H1 (cell line): ENCODE results near the gene MED10. TPM values are rescaled to one million over a fixed set of nuclear protein-coding genes. Genes with fewer than 3 reads are reported as not detected.
A peak's percentile ranks its signal among the peaks of the same experiment; 100 is the strongest.

ENCODE experiments used
- CTCF ChIA-PET: fragments of 300-600 bp; sonication (Branson Sonifier 250); formaldehyde crosslinking; loops from one replicate; lab custom pipeline; 2021; ENCODE audit not compliant: partially characterized antibody; lab: Charles Lee
- POLR2A ChIA-PET: fragments of 300-600 bp; sonication (Branson Sonifier 250); formaldehyde crosslinking; loops from one replicate; lab custom pipeline; 2021; ENCODE audit warnings: inconsistent platforms; ENCODE audit not compliant: partially characterized antibody; lab: Charles Lee
- DNase-seq, 2 experiments: peaks; one replicate each; pipeline versions ENCODE4 v3.0.0 to v3.0.0-alpha.2; 2010 to 2022; ENCODE audit warnings: low spot score in 2 of 2, low read depth in 1 of 2, mixed read lengths in 1 of 2
- FAIRE-seq: peaks from 2 replicates; lab custom pipeline; 2011; peaks lifted over from hg19 to GRCh38; lab: Jason Lieb, UNC
- H2AFZ ChIP-seq: 2 replicates; pipeline ENCODE4 v1.8.1; 2012; ENCODE audit warnings: low read length, inconsistent platforms
- H2AK5ac ChIP-seq: 2 replicates; pipeline ENCODE4 v1.6.1; 2013; ENCODE audit warnings: low read depth, low read length
- H2BK120ac ChIP-seq: replicated peaks from 2 replicates; pipeline ENCODE3; 2013; ENCODE audit warnings: low read depth, low read length, inconsistent platforms
- H2BK12ac ChIP-seq: 2 replicates; pipeline ENCODE4 v1.6.1; 2013; ENCODE audit warnings: low read depth, low read length
- H2BK15ac ChIP-seq: 2 replicates; pipeline ENCODE4 v1.6.1; 2013; ENCODE audit warnings: low read length
- H2BK20ac ChIP-seq: 2 replicates; pipeline ENCODE4 v1.6.1; 2013; ENCODE audit warnings: low read length
- H2BK5ac ChIP-seq: 2 replicates; pipeline ENCODE4 v1.6.1; 2013; ENCODE audit warnings: low read depth, low read length
- H3K14ac ChIP-seq: 2 replicates; pipeline ENCODE4 v1.6.1; 2013; ENCODE audit warnings: inconsistent platforms; ENCODE audit not compliant: insufficient read length
- H3K18ac ChIP-seq: 2 replicates; pipeline ENCODE4 v1.6.1; 2013; ENCODE audit warnings: low read length; ENCODE audit errors: extremely low read depth
- H3K23ac ChIP-seq: 2 replicates; pipeline ENCODE4 v1.6.1; 2013; ENCODE audit warnings: inconsistent platforms; ENCODE audit not compliant: insufficient read length
- H3K23me2 ChIP-seq: 2 replicates; pipeline ENCODE4 v1.6.1; 2013; ENCODE audit warnings: low read depth, low read length
- H3K27ac ChIP-seq: 2 replicates; pipeline ENCODE4 v1.6.1; 2011; ENCODE audit warnings: low read depth, low read length, inconsistent platforms
- H3K27me3 ChIP-seq, 4 experiments: replicated peaks in 1 of 4; 1 replicate in 1 of 4; 2 replicates in 3 of 4; pipeline versions ENCODE4 v1.6.1 to v1.8.1; 2011 to 2013; ENCODE audit warnings: low read length in 3 of 4, mild to moderate bottlenecking in 3 of 4, inconsistent platforms in 2 of 4, mixed read lengths in 2 of 4, moderate library complexity in 1 of 4; ENCODE audit not compliant: control insufficient read depth in 3 of 4, insufficient read depth in 3 of 4; ENCODE audit errors: extremely low read depth in 1 of 4
- H3K36me3 ChIP-seq, 4 experiments: 2 replicates each; pipeline versions ENCODE4 v1.6.1 to v1.8.1; 2011 to 2013; ENCODE audit warnings: mild to moderate bottlenecking in 4 of 4, low read length in 3 of 4, moderate library complexity in 2 of 4, control low read depth in 1 of 4, inconsistent platforms in 1 of 4; ENCODE audit not compliant: insufficient read depth in 4 of 4, control insufficient read depth in 2 of 4
- H3K4ac ChIP-seq: replicated peaks from 2 replicates; pipeline ENCODE3; 2013; ENCODE audit warnings: low read length, low read depth, mixed read lengths, inconsistent platforms; ENCODE audit not compliant: insufficient read length
- H3K4me1 ChIP-seq, 4 experiments: replicated peaks in 1 of 4; 1 replicate in 1 of 4; 2 replicates in 3 of 4; pipeline versions ENCODE4 v1.6.1 to v1.8.1; 2011 to 2013; ENCODE audit warnings: low read length in 3 of 4, inconsistent platforms in 2 of 4, mixed read lengths in 1 of 4; ENCODE audit not compliant: insufficient read depth in 4 of 4, control insufficient read depth in 3 of 4
- H3K4me2 ChIP-seq, 2 experiments: 2 replicates each; pipeline versions ENCODE4 v1.6.1 to v1.8.1; 2011 to 2013; ENCODE audit warnings: low read depth in 2 of 2, low read length in 2 of 2, control low read depth in 1 of 2, inconsistent platforms in 1 of 2, mild to moderate bottlenecking in 1 of 2; ENCODE audit not compliant: insufficient read depth in 1 of 2
- H3K4me3 ChIP-seq, 4 experiments: fragments of 200-600, 300-600 bp in 1 of 4; sonication (generic), shearing (Covaris generic), sonication (Bioruptor Twin) in 1 of 4; 2 replicates each; pipeline versions ENCODE4 v1.5.1 to v1.8.1; 2011 to 2016; ENCODE audit warnings: low read length in 4 of 4, low read depth in 3 of 4, control low read depth in 2 of 4, inconsistent platforms in 2 of 4, mild to moderate bottlenecking in 2 of 4, mixed read lengths in 1 of 4, moderate library complexity in 1 of 4; ENCODE audit not compliant: insufficient read depth in 2 of 4; ENCODE audit errors: extremely low read depth in 1 of 4
- H3K56ac ChIP-seq: replicated peaks from 2 replicates; pipeline ENCODE3; 2013; ENCODE audit warnings: low read depth, mild to moderate bottlenecking, mixed read lengths, low read length, inconsistent platforms; ENCODE audit not compliant: insufficient read length
- H3K79me1 ChIP-seq: 2 replicates; pipeline ENCODE4 v1.6.1; 2013; ENCODE audit warnings: low read depth, low read length, control low read depth
- H3K79me2 ChIP-seq, 2 experiments: 2 replicates each; pipeline versions ENCODE4 v1.6.1 to v1.8.1; 2012 to 2013; ENCODE audit warnings: low read length in 2 of 2, mild to moderate bottlenecking in 2 of 2, inconsistent platforms in 1 of 2; ENCODE audit not compliant: insufficient read depth in 2 of 2, control insufficient read depth in 1 of 2
- H3K9ac ChIP-seq, 4 experiments: replicated peaks in 1 of 4; 1 replicate in 1 of 4; 2 replicates in 3 of 4; pipeline versions ENCODE4 v1.6.1 to v1.8.1; 2011 to 2013; ENCODE audit warnings: low read depth in 3 of 4, low read length in 3 of 4, control low read depth in 2 of 4, mild to moderate bottlenecking in 2 of 4, moderate library complexity in 2 of 4, inconsistent platforms in 1 of 4; ENCODE audit errors: extremely low read depth in 1 of 4
- H3K9me3 ChIP-seq, 2 experiments: 2 replicates each; pipeline versions ENCODE4 v1.6.1 to v1.8.1; 2012 to 2013; ENCODE audit warnings: mild to moderate bottlenecking in 2 of 2, moderate library complexity in 2 of 2, control low read depth in 1 of 2, inconsistent platforms in 1 of 2, low read depth in 1 of 2, low read length in 1 of 2, mixed read lengths in 1 of 2; ENCODE audit not compliant: insufficient read depth in 2 of 2
- H4K20me1 ChIP-seq, 2 experiments: replicated peaks in 1 of 2; 2 replicates each; pipeline versions ENCODE3 to v1.8.1; 2011 to 2013; ENCODE audit warnings: inconsistent platforms in 2 of 2, low read length in 2 of 2, mild to moderate bottlenecking in 1 of 2; ENCODE audit not compliant: insufficient read depth in 2 of 2, control insufficient read depth in 1 of 2
- H4K5ac ChIP-seq: 2 replicates; pipeline ENCODE4 v1.6.1; 2013; ENCODE audit warnings: low read length, low read depth, mixed read lengths, inconsistent platforms; ENCODE audit not compliant: insufficient read length
- H4K8ac ChIP-seq: 2 replicates; pipeline ENCODE4 v1.8.0; 2013; ENCODE audit warnings: mild to moderate bottlenecking, moderate library complexity, low read length, inconsistent platforms; ENCODE audit not compliant: insufficient read depth; ENCODE audit errors: extremely low read depth
- H4K91ac ChIP-seq: replicated peaks from 2 replicates; pipeline ENCODE3; 2013; ENCODE audit warnings: low read length, mixed read lengths, inconsistent platforms; ENCODE audit not compliant: insufficient read length
- CBX5 ChIP-seq: fragments of 300-800, 300-1000 bp; sonication (generic); IDR thresholded peaks from 2 replicates; pipeline ENCODE4 v1.7.1; 2016; ENCODE audit warnings: antibody characterized with exemption, low read length, low read depth
- JUN ChIP-seq: IDR thresholded peaks from 2 replicates; pipeline ENCODE4 v1.6.1; 2011; ENCODE audit warnings: low read depth, mild to moderate bottlenecking, improper control_type of control experiment, low read length
- KDM1A ChIP-seq: fragments of 200-600, 300-600 bp; sonication (generic); IDR thresholded peaks from 2 replicates; pipeline ENCODE4 v1.7.1; 2016; ENCODE audit warnings: mild to moderate bottlenecking, low read length, borderline replicate concordance
- KDM5A ChIP-seq: fragments of 200-600 bp; IDR thresholded peaks from 2 replicates; pipeline ENCODE4 v1.7.1; 2012; ENCODE audit warnings: mild to moderate bottlenecking, low read length, inconsistent platforms, mixed read lengths
- NRF1 ChIP-seq: IDR thresholded peaks from 2 replicates; pipeline ENCODE4 v1.6.1; 2011; ENCODE audit warnings: mild to moderate bottlenecking, low read depth, low read length, improper control_type of control experiment
- POLR2AphosphoS5 ChIP-seq: IDR thresholded peaks from 2 replicates; pipeline ENCODE4 v1.6.1; 2011; ENCODE audit warnings: low read depth, low read length
- POU5F1 ChIP-seq: IDR thresholded peaks from 2 replicates; pipeline ENCODE4 v1.6.1; 2011; ENCODE audit warnings: low read depth, mild to moderate bottlenecking, low read length, moderate library complexity
- RFX5 ChIP-seq: IDR thresholded peaks from 2 replicates; pipeline ENCODE4 v1.6.1; 2011; ENCODE audit warnings: low read depth, low read length, improper control_type of control experiment, borderline replicate concordance
- SIN3A ChIP-seq, 2 experiments: IDR thresholded peaks in 1 of 2; conservative IDR thresholded peaks in 1 of 2; 2 replicates each; pipeline ENCODE4 v1.6.1; 2011 to 2012; ENCODE audit warnings: low read length in 2 of 2, improper control_type of control experiment in 1 of 2, low read depth in 1 of 2, mild to moderate bottlenecking in 1 of 2
- SRF ChIP-seq: IDR thresholded peaks from 2 replicates; pipeline ENCODE4 v1.6.1; 2011; ENCODE audit warnings: mild to moderate bottlenecking, low read depth, low read length, moderate library complexity
- ZNF274 ChIP-seq: IDR thresholded peaks from 2 replicates; pipeline ENCODE4 v1.7.0; 2012; ENCODE audit warnings: low read length, borderline replicate concordance; ENCODE audit errors: extremely low read depth
- WGBS, 2 experiments: shearing (Covaris generic) in 1 of 2; methylation state at CpG; one replicate each; pipeline versions ENCODE4 v1.1.6 to v1.1.7; 2013 to 2015; ENCODE audit warnings: low lambda C conversion rate in 2 of 2, mixed read lengths in 2 of 2, inconsistent platforms in 1 of 2, low coverage in 1 of 2, missing lambda C conversion rate in 1 of 2; ENCODE audit not compliant: insufficient replicate concordance in 2 of 2, insufficient coverage in 1 of 2, insufficient read length in 1 of 2; ENCODE audit errors: extremely low coverage in 1 of 2, missing lambda C conversion rate in 1 of 2; 5-methylcytosine and 5-hydroxymethylcytosine counted together
- polyA plus RNA-seq, 7 experiments: library from polyadenylated mRNA; depleted of rRNA in 3 of 7; stranded (reverse) in 5 of 7; unstranded in 2 of 7; fragments of >200 nt in 5 of 7; fragments of 200-250 nt in 2 of 7; gene quantifications; 1 replicate in 5 of 7; 2 replicates in 1 of 7; 4 replicates in 1 of 7; pipeline versions ENCODE4 v1.2.1 to v1.2.3, GENCODE V29; 2011 to 2013; ENCODE audit warnings: missing spikeins in 2 of 7, mixed read lengths in 2 of 7
- total RNA-seq: library from RNA; stranded (reverse); fragmentation: NEBNext Ultra II Directional; extraction: Animal tissue kit (Norgen Biotek cat#: 25700); gene quantifications from 2 replicates; pipeline ENCODE4 v1.2.1, GENCODE V29; 2021

Gene MED10
- total and polyA plus RNA-seq, 2 of the 8 experiments (the other 6 are each of a cell fraction or from before 2014, with no cell fraction given) = 20.1 to 23.2 TPM

GRCh38 chr5:6379246-6379645 is 899 bp upstream of the MED10 start:
- peaks cover 2 to 21% (median 16%) of the 10 kb centered on the region in 4 experiments; a peak in 6 of 8 replicates for H3K36me3 ChIP-seq
- ChIA-PET POLR2A (interaction anchor here (1.0 to 1.2 kb wide), 2 partner anchors 19 to 46 kb away, joined by 3 to 4 read pairs; no protein-coding TSS in a partner anchor), CTCF (interaction anchor here (0.7 kb wide), 1 partner anchor 10 kb away, joined by 3 read pairs; no protein-coding TSS in a partner anchor)
- H3K27ac ChIP-seq = no peak overlapping the region
- no peak overlapping the region for H4K91ac ChIP-seq
- peak overlapping the region; percentile 94 for H2AFZ ChIP-seq
- no peak overlapping the region; the same call in 1 of the 2 replicates for H3K18ac ChIP-seq
- peaks cover 4% of the 10 kb centered on the region in 2 experiments for H4K20me1 ChIP-seq
- 86% methylated on average over 4 of the region's 4 CpGs; no CpG with 5 or more reads in 1 of the 2 experiments for WGBS, 2 experiments
- no peak for FAIRE-seq
- H4K5ac ChIP-seq = no peak overlapping the region
- H3K4me3 ChIP-seq = peak overlapping the region in 2 of 4 experiments; percentile 87 to 94; a peak in 2 of 8 replicates
- H3K79me2 ChIP-seq = peaks cover 3 to 27% of the 10 kb centered on the region in 2 experiments
- no peak overlapping the region for H2BK120ac ChIP-seq
- H3K9ac ChIP-seq = no peak overlapping the region
- no peak overlapping the region for H2BK12ac ChIP-seq
- no peak overlapping the region for H3K56ac ChIP-seq
- no peaks in the 10 kb centered on the region for H3K27me3 ChIP-seq
- peak overlapping the region; percentile 92 to 97; a peak in 3 of 4 replicates for H3K4me2 ChIP-seq
- no peak overlapping the region for H3K23ac ChIP-seq
- no peak for DNase-seq
- H3K9me3 ChIP-seq = no peaks in the 10 kb centered on the region
- H3K14ac ChIP-seq = no peak overlapping the region
- H4K8ac ChIP-seq = no peak overlapping the region
- peaks cover 3% of the 10 kb centered on the region; the same call in 1 of the 2 replicates for H3K23me2 ChIP-seq
- no peak overlapping the region for H3K4ac ChIP-seq
- no peak overlapping the region for H2BK20ac ChIP-seq
- peaks cover 4% of the 10 kb centered on the region; the same call in 1 of the 2 replicates for H3K79me1 ChIP-seq
- no peak overlapping the region for H2BK15ac ChIP-seq
- H2AK5ac ChIP-seq = no peak overlapping the region
- H3K4me1 ChIP-seq = peaks cover 2 to 9% (median 5%) of the 10 kb centered on the region in 4 experiments; a peak in 5 of 7 replicates
- no peak overlapping the region for H2BK5ac ChIP-seq
- no peak for TF ChIP-seq CBX5
- no peak for TF ChIP-seq KDM5A
- TF ChIP-seq POLR2AphosphoS5 = no peak
- no peak for TF ChIP-seq POU5F1
- TF ChIP-seq RFX5 = no peak
- TF ChIP-seq JUN = no peak
- TF ChIP-seq NRF1 = no peak
- TF ChIP-seq KDM1A = no peak
- no peak for TF ChIP-seq SRF
- TF ChIP-seq ZNF274 = no peak
- no peak for TF ChIP-seq SIN3A (conservative IDR thresholded peaks at IDR 0.05 in 1 of 2, IDR thresholded peaks at IDR 0.05 in 1 of 2; ENCODE audit: low read depth in 1 of 2, low read length in 2 of 2)
